ENCODE data around the gene HMGB3.

The HMGB3 gene

GRCh38 chrX:150966235-150966634 is 16.9 kb upstream of the HMGB3 start:
- H3K4me3 ChIP-seq (ENCODE audit: low read length), result no peak overlapping the region
- DNase-seq (ENCODE audit: low read depth), result no peak
- no peak for TF ChIP-seq CTCF (conservative IDR thresholded peaks at IDR 0.05; ENCODE audit: low read depth, low read length)

GRCh38 chrX:150966742-150967141 is 16.4 kb upstream of the HMGB3 start:
- no peak for DNase-seq (ENCODE audit: low read depth)
- H3K4me3 ChIP-seq (ENCODE audit: low read length), result no peak overlapping the region
- no peak for TF ChIP-seq CTCF (conservative IDR thresholded peaks at IDR 0.05; ENCODE audit: low read depth, low read length)

- no peak for TF ChIP-seq CTCF (conservative IDR thresholded peaks at IDR 0.05; ENCODE audit: low read depth, low read length)
- DNase-seq (ENCODE audit: low read depth), result no peak
- no peak overlapping the region for H3K4me3 ChIP-seq (ENCODE audit: low read length)
These were observed 15.3 kb upstream of the HMGB3 start for GRCh38 chrX:150967786-150968185.

- TF ChIP-seq CTCF (conservative IDR thresholded peaks at IDR 0.05; ENCODE audit: low read depth, low read length), result no peak
- no peak for DNase-seq (ENCODE audit: low read depth)
- no peak overlapping the region for H3K4me3 ChIP-seq (ENCODE audit: low read length)
These were observed 14.0 kb upstream of the HMGB3 start for GRCh38 chrX:150968862-150969720.

GRCh38 chrX:150972450-150972849 is 10.7 kb upstream of the HMGB3 start:
- no peak for TF ChIP-seq CTCF (conservative IDR thresholded peaks at IDR 0.05; ENCODE audit: low read depth, low read length)
- DNase-seq (ENCODE audit: low read depth), result no peak
- no peak overlapping the region for H3K4me3 ChIP-seq (ENCODE audit: low read length)

- no peak for TF ChIP-seq CTCF (conservative IDR thresholded peaks at IDR 0.05; ENCODE audit: low read depth, low read length)
- DNase-seq (ENCODE audit: low read depth), result no peak
- H3K4me3 ChIP-seq (ENCODE audit: low read length), result no peak overlapping the region
These were observed 7.3 kb upstream of the HMGB3 start for GRCh38 chrX:150975655-150976390.
